ENCODE results near the gene FBXO3. TPM values are rescaled to one million over a fixed set of nuclear protein-coding genes. Genes with fewer than 3 reads are reported as not detected.
"Not testable (repeated sequence)": the region's sequence is repeated elsewhere in the genome, so short reads cannot be mapped to it uniquely, and the experiment has no call there.

FBXO3 gene
- total and polyA plus RNA-seq, 12 donors = 21.9 to 72.5 (median 55.7) TPM

DNA sequence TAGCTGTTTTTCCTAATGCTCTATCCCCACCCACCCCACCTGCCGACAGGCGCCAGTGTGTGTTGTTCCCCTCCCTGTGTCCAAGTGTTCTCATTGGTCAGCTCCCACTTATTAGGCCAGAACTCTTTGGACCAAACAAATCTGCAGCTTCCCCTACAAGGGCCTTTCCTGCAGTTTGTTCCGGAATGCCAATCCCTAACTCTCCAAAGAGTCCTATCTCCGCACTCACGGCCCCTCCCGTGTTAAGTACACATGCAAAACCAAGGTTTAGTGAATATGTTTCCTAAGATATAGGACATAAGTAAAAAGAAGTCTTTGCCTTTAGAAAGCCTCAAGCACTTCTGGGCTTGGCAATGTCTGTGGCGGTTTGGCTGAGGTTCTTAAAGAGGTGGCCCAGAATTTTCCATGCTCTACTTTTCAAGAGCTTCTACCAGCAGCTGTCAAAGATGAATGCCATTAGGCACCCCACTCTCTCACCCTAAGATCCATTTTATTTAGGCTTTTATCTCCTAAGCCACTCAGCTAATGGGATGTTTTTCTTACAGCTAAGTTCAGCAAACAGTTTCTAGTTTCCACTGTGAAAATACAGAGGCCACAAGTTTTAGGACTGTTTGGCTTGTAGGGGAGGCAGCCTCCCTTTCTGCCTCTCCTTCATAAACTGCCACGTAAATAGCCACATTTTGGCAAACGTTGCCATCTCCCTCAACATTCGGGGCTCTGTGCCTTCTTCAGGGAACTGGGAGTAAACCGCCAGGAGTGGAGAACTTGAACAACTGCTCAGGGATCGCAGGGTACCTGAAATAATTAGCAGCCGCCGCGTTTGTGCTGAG is 39.7 kb downstream of the FBXO3 start:
- H3K36me3 ChIP-seq = peaks cover 0 to 41% (median 0%) of the 10 kb centered on the region in 9 donors
- ATAC-seq (peak; percentile 5 to 44 (median 18)), DNase-seq (no peak)
- H3K4me3 ChIP-seq = peak overlapping the region; percentile 66 to 100 (median 84)
- no peak for TF ChIP-seq CTCF (IDR thresholded peaks at IDR 0.05)
- peaks cover 12 to 69% (median 59%) of the 10 kb centered on the region in 9 donors for H3K4me1 ChIP-seq
- peak overlapping the region; percentile 94 to 100 (median 96) for H3K27ac ChIP-seq
- H3K27me3 ChIP-seq = no peaks in the 10 kb centered on the region
- intact Hi-C loops (cut with DNase I) = loop anchor here in 6 of 10 donors (2.0 to 10.0 kb wide), 7 partner anchors 32 to 480 kb away; partner anchors contain the start of genes C11orf91 (in 1 of the 6) and HIPK3 (in 1 of the 6)
- 4 to 9% methylated on average over 15 of the region's 15 CpGs for WGBS, 2 donors
- H3K9me3 ChIP-seq = no peaks in the 10 kb centered on the region

GRCh38 chr11:33733980-33734379 is 40.3 kb downstream of the FBXO3 start:
- Histone ChIP-seq H3K4me3 (peak overlapping the region in 9 of 10 donors; percentile 66 to 100 (median 86)), H3K9me3 (no peaks in the 10 kb centered on the region), H3K27me3 (no peaks in the 10 kb centered on the region), H3K36me3 (peaks cover 0 to 44% (median 0%) of the 10 kb centered on the region in 9 donors), H3K27ac (peak overlapping the region; percentile 94 to 100 (median 96)), H3K4me1 (peaks cover 12 to 75% (median 65%) of the 10 kb centered on the region in 9 donors)
- TF ChIP-seq CTCF (IDR thresholded peaks at IDR 0.05) = no peak
- 47% methylated on average over 7 of the region's 7 CpGs for WGBS, 2 donors
- intact Hi-C loops (cut with DNase I) = loop anchor here in 5 of 10 donors (2.0 to 10.0 kb wide), 4 partner anchors 41 to 479 kb away; partner anchors contain the start of gene HIPK3 (in 1 of the 5)
- no peak for ATAC-seq
- DNase-seq = no peak

GRCh38 chr11:33731723-33732531 is 42.4 kb downstream of the FBXO3 start:
- H3K27ac ChIP-seq = peak overlapping the region in 6 of 10 donors; percentile 1 to 100 (median 94)
- peaks cover 12 to 80% (median 67%) of the 10 kb centered on the region in 9 donors for H3K4me1 ChIP-seq
- TF ChIP-seq CTCF (IDR thresholded peaks at IDR 0.05) = no peak
- no peaks in the 10 kb centered on the region for H3K9me3 ChIP-seq
- H3K4me3 ChIP-seq = peak overlapping the region in 6 of 10 donors; percentile 0 to 95 (median 5)
- intact Hi-C loops (cut with DNase I) = loop anchor here in 2 of 10 donors (10.0 kb wide), 2 partner anchors 187 to 477 kb away; partner anchors contain the start of gene HIPK3 (in 1 of the 2)
- 58 to 64% methylated on average over 9 of the region's 9 CpGs for WGBS, 2 donors
- peaks cover 0 to 44% (median 0%) of the 10 kb centered on the region in 9 donors for H3K36me3 ChIP-seq
- no peak for ATAC-seq
- no peak for DNase-seq
- H3K27me3 ChIP-seq = no peaks in the 10 kb centered on the region

DNA sequence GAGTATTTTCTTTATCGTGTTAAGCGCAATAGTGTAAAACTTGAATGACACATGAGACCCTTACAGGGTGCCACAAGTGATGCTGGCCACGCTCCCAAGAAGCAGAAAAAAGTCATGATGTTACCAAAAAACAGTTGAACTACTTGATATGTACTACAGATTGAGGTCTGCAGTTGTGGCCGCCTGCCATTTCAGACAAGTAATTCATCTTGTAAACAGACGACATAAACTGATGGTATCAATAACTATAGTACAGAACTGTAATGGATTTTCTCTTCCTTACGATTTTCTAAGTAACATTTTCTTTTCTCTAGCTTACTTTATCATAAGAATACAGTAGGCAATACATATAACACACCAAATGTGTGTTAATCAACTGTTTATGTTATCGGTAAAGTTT is 43.6 kb downstream of the FBXO3 start:
- Histone ChIP-seq H3K4me1 (peaks cover 12 to 86% (median 74%) of the 10 kb centered on the region in 9 donors), H3K27ac (peak overlapping the region in 2 of 10 donors; percentile 17 to 94), H3K4me3 (peak overlapping the region in 3 of 10 donors; percentile 4 to 73 (median 10)), H3K36me3 (peaks cover 0 to 44% (median 0%) of the 10 kb centered on the region in 9 donors), H3K27me3 (no peaks in the 10 kb centered on the region), H3K9me3 (no peaks in the 10 kb centered on the region)
- DNase-seq (no peak), ATAC-seq (no peak)
- intact Hi-C loops (cut with DNase I) = loop anchor here in 2 of 10 donors (10.0 kb wide), 2 partner anchors 186 to 476 kb away; partner anchors contain the start of gene HIPK3 (in 1 of the 2)
- WGBS, 2 donors = 58 to 66% methylated on average over 7 of the region's 7 CpGs
- TF ChIP-seq CTCF (IDR thresholded peaks at IDR 0.05) = no peak

- intact Hi-C loops (cut with DNase I); DNase-seq; H3K9me3 ChIP-seq; H3K27ac ChIP-seq; H3K27me3 ChIP-seq; ATAC-seq: not testable (repeated sequence)
- H3K4me1 ChIP-seq = peaks cover 24 to 93% (median 87%) of the 10 kb centered on the region in 9 donors
- H3K4me3 ChIP-seq = peak overlapping the region in 1 of 10 donors; percentile 73
- 61 to 65% methylated on average over 5 of the region's 5 CpGs for WGBS, 2 donors
- peaks cover 0 to 44% (median 0%) of the 10 kb centered on the region in 9 donors for H3K36me3 ChIP-seq
These were observed 45.2 kb downstream of the FBXO3 start for GRCh38 chr11:33729072-33729664.

DNA sequence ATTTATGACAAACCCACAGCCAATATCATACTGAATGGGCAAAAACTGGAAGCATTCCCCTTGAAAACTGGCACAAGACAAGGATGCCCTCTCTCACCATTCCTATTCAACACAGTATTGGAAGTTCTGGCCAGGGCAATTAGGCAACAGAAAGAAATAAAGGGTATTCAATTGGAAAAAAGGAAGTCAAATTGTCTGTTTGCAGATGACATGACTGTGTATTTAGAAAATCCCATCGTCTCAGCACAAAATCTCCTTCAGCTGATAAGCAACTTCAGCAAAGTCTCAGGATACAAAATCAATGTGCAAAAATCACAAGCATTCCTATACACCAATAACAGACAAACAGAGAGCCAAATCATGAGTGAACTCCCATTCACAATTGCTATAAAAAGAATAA is 46.8 kb downstream of the FBXO3 start:
- H3K4me3 ChIP-seq; DNase-seq; ATAC-seq; intact Hi-C loops (cut with DNase I); H3K27me3 ChIP-seq; H3K9me3 ChIP-seq: not testable (repeated sequence)
- 29 to 59% methylated on average over 1 of the region's 1 CpG for WGBS, 2 donors
- Histone ChIP-seq H3K27ac (peak overlapping the region in 2 of 10 donors; percentile 37 to 54), H3K36me3 (peaks cover 0 to 32% (median 0%) of the 10 kb centered on the region in 9 donors), H3K4me1 (peaks cover 34 to 93% (median 87%) of the 10 kb centered on the region in 9 donors)

Measured in heart right ventricle (tissue), 16 donors.